ENCODE results near the gene SLC26A4. TPM values are rescaled to one million over a fixed set of nuclear protein-coding genes. Genes with fewer than 3 reads are reported as not detected.

The SLC26A4 gene
- total and polyA plus RNA-seq, 4 experiments from 2014 or later: not detected

DNA sequence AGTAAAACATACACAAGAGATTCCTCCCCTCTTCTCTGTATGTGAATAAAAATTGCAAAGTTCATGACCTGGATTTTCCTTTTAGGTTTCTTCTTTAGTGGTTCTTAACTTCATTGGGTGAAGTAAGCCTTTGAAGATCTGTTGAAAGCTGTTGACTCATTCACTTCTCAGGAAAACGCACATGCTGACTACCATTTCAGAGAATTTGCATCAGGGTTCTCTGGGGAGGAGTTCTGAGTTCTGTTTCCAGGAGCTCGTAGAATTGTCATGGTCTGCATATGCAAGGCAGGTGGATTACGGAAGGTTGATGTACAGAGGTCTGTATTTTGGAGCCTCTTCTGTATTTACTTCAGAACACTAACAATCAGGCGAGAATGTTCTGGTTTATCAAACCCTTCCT, 962 bp upstream of the SLC26A4 start:
- Histone ChIP-seq H3K27ac (ENCODE audit: low read depth, low read length) (no peak overlapping the region), H3K27me3 (ENCODE audit: insufficient read depth, low read length) (peaks cover 18% of the 10 kb centered on the region), H3K36me3 (ENCODE audit: insufficient read depth, low read length) (no peaks in the 10 kb centered on the region), H3K4me3 (ENCODE audit: low read length in 2 of 2) (no peak overlapping the region), H3K4me1 (ENCODE audit: insufficient read depth, low read length) (peaks cover 30% of the 10 kb centered on the region), H3K9me3 (ENCODE audit: control insufficient read depth in 1 of 2, low read length in 2 of 2) (no peaks in the 10 kb centered on the region)
- Mint-ChIP-seq H3K4me3 (peak overlapping the region; percentile 21 to 86 (median 81)), H3K27ac (no peak overlapping the region), H3K27me3 (peaks cover 23 to 39% of the 10 kb centered on the region in 2 donors), H3K36me3 (no peaks in the 10 kb centered on the region), H3K4me1 (peaks cover 10 to 26% (median 20%) of the 10 kb centered on the region in 4 donors), H3K9me3 (peaks cover 0 to 2% (median 0%) of the 10 kb centered on the region in 8 donors)
- DNase-seq: no peak
- CTCF ChIA-PET (ENCODE audit: partially characterized antibody): no interaction called here
- intact Hi-C loops (cut with micrococcal nuclease): no loop called here
- POLR2A ChIA-PET (ENCODE audit: partially characterized antibody): no interaction called here

- H3K4me3 Mint-ChIP-seq: peak overlapping the region; percentile 81 to 93 (median 86)
- Histone ChIP-seq H3K27ac (ENCODE audit: low read depth, low read length) (no peak overlapping the region), H3K4me1 (ENCODE audit: insufficient read depth, low read length) (peaks cover 30% of the 10 kb centered on the region), H3K36me3 (ENCODE audit: insufficient read depth, low read length) (no peaks in the 10 kb centered on the region), H3K27me3 (ENCODE audit: insufficient read depth, low read length) (peaks cover 18% of the 10 kb centered on the region), H3K9me3 (ENCODE audit: control insufficient read depth in 1 of 2, low read length in 2 of 2) (no peaks in the 10 kb centered on the region), H3K4me3 (ENCODE audit: low read length in 2 of 2) (peak overlapping the region; percentile 45 to 51)
- no peak overlapping the region for H3K27ac Mint-ChIP-seq
- H3K27me3 Mint-ChIP-seq: peaks cover 23 to 34% of the 10 kb centered on the region in 2 donors
- no peaks in the 10 kb centered on the region for H3K36me3 Mint-ChIP-seq
- ChIA-PET POLR2A (ENCODE audit: partially characterized antibody) (interaction anchor here (1.0 kb wide), 1 partner anchor 82 kb away, joined by 3 read pairs; the partner anchor contains the start of gene CBLL1), CTCF (ENCODE audit: partially characterized antibody) (no interaction called here)
- peak in 3 of 5 donors; percentile 14 to 30 (median 23) for DNase-seq
- intact Hi-C loops (cut with micrococcal nuclease): no loop called here
- H3K9me3 Mint-ChIP-seq: peaks cover 0 to 2% (median 0%) of the 10 kb centered on the region in 8 donors
- H3K4me1 Mint-ChIP-seq: peaks cover 10 to 26% (median 20%) of the 10 kb centered on the region in 4 donors
Measured at GRCh38 chr7:107661081-107661864, 645 bp downstream of the SLC26A4 start.

GRCh38 chr7:107661865-107662379, 1.3 kb downstream of the SLC26A4 start:
- ChIA-PET POLR2A (ENCODE audit: partially characterized antibody) (interaction anchor here (1.0 kb wide), 1 partner anchor 82 kb away, joined by 3 read pairs; the partner anchor contains the start of gene CBLL1), CTCF (ENCODE audit: partially characterized antibody) (no interaction called here)
- peaks cover 23 to 34% of the 10 kb centered on the region in 2 donors for H3K27me3 Mint-ChIP-seq

DNA sequence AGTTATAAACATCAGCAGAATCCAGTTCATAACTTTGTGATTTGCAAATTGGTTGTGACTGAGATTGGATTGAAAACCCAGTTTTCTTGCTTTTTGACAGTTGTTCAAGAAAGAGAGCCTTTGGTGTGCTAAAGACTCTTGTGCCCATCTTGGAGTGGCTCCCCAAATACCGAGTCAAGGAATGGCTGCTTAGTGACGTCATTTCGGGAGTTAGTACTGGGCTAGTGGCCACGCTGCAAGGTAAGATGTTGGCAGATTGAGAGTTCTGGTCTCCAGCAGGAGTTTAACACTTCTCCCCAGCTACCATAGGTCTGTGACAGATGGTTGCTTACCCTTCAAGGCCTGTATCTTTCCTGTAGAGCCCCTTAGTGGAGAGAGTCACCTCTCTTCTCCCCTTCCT, 2.6 kb downstream of the SLC26A4 start:
- Histone ChIP-seq H3K36me3 (ENCODE audit: insufficient read depth, low read length) (no peaks in the 10 kb centered on the region), H3K4me1 (ENCODE audit: insufficient read depth, low read length) (peaks cover 30% of the 10 kb centered on the region), H3K9me3 (ENCODE audit: control insufficient read depth in 1 of 2, low read length in 2 of 2) (no peaks in the 10 kb centered on the region), H3K27ac (ENCODE audit: low read depth, low read length) (no peak overlapping the region), H3K27me3 (ENCODE audit: insufficient read depth, low read length) (peaks cover 19% of the 10 kb centered on the region), H3K4me3 (ENCODE audit: low read length in 2 of 2) (no peak overlapping the region)
- ChIA-PET CTCF (ENCODE audit: partially characterized antibody) (no interaction called here), POLR2A (ENCODE audit: partially characterized antibody) (no interaction called here)
- Mint-ChIP-seq H3K4me1 (peaks cover 10 to 26% (median 20%) of the 10 kb centered on the region in 4 donors), H3K27ac (no peak overlapping the region), H3K27me3 (peaks cover 23 to 32% of the 10 kb centered on the region in 2 donors), H3K4me3 (peak overlapping the region in 1 of 8 donors; percentile 4), H3K9me3 (no peaks in the 10 kb centered on the region), H3K36me3 (no peaks in the 10 kb centered on the region)
- DNase-seq: no peak
- intact Hi-C loops (cut with micrococcal nuclease): no loop called here

More at GRCh38 chr7:107661865-107662379, 1.3 kb downstream of the SLC26A4 start:
- Histone ChIP-seq H3K4me3 (ENCODE audit: low read length in 2 of 2) (peak overlapping the region in 1 of 2 donors; percentile 51), H3K9me3 (ENCODE audit: control insufficient read depth in 1 of 2, low read length in 2 of 2) (no peaks in the 10 kb centered on the region), H3K27me3 (ENCODE audit: insufficient read depth, low read length) (peaks cover 18% of the 10 kb centered on the region), H3K27ac (ENCODE audit: low read depth, low read length) (no peak overlapping the region), H3K4me1 (ENCODE audit: insufficient read depth, low read length) (peaks cover 30% of the 10 kb centered on the region), H3K36me3 (ENCODE audit: insufficient read depth, low read length) (no peaks in the 10 kb centered on the region)
- no peak overlapping the region for H3K27ac Mint-ChIP-seq
- H3K4me1 Mint-ChIP-seq: peaks cover 10 to 26% (median 20%) of the 10 kb centered on the region in 4 donors
- peaks cover 0 to under 1% (median 0%) of the 10 kb centered on the region in 8 donors for H3K9me3 Mint-ChIP-seq
- no peak for DNase-seq
- H3K4me3 Mint-ChIP-seq: peak overlapping the region; percentile 59 to 93 (median 83)
- no peaks in the 10 kb centered on the region for H3K36me3 Mint-ChIP-seq
- intact Hi-C loops (cut with micrococcal nuclease): no loop called here

- Histone ChIP-seq H3K4me1 (ENCODE audit: insufficient read depth, low read length) (peaks cover 3% of the 10 kb centered on the region), H3K27me3 (ENCODE audit: insufficient read depth, low read length) (peaks cover 18% of the 10 kb centered on the region), H3K27ac (ENCODE audit: low read depth, low read length) (no peak overlapping the region), H3K4me3 (ENCODE audit: low read length in 2 of 2) (no peak overlapping the region), H3K9me3 (ENCODE audit: control insufficient read depth in 1 of 2, low read length in 2 of 2) (no peaks in the 10 kb centered on the region), H3K36me3 (ENCODE audit: insufficient read depth, low read length) (no peaks in the 10 kb centered on the region)
- no peak for DNase-seq
- ChIA-PET CTCF (ENCODE audit: partially characterized antibody) (no interaction called here), POLR2A (ENCODE audit: partially characterized antibody) (no interaction called here)
- Mint-ChIP-seq H3K4me3 (no peak overlapping the region), H3K9me3 (no peaks in the 10 kb centered on the region), H3K27me3 (peaks cover 9 to 20% of the 10 kb centered on the region in 2 donors), H3K36me3 (no peaks in the 10 kb centered on the region), H3K4me1 (peaks cover 1 to 7% (median 3%) of the 10 kb centered on the region in 4 donors), H3K27ac (no peak overlapping the region)
- intact Hi-C loops (cut with micrococcal nuclease): no loop called here
Measured at GRCh38 chr7:107666790-107667189, 6.2 kb downstream of the SLC26A4 start.

DNA sequence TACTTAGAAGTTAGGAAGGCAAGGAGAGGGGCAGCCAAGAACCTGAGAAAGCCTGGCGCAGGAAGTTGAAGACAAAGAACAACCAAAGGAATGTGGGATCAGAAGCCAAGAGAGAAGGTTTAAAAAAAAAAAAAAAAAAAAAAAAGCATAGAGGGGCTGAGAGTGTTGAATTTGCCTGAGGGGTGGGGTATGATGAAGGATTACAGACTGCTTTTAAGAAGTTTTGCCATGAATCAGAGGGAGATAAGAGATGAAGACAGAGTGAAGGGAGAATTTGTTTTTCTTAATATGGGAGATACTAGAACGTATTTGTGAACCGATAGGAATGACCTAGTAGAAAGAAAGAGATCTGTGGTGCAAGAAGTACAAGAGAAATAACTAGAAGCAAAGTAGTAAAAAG, 6.7 kb downstream of the SLC26A4 start:
- peaks cover 4 to 15% of the 10 kb centered on the region in 2 donors for H3K27me3 Mint-ChIP-seq

GRCh38 chr7:107668296-107668695, 7.7 kb downstream of the SLC26A4 start:
- intact Hi-C loops (cut with micrococcal nuclease): no loop called here
- Mint-ChIP-seq H3K36me3 (no peaks in the 10 kb centered on the region), H3K4me1 (no peaks in the 10 kb centered on the region)

More for the DNA sequence above, 6.7 kb downstream of the SLC26A4 start:
- intact Hi-C loops (cut with micrococcal nuclease): no loop called here
- CTCF ChIA-PET (ENCODE audit: partially characterized antibody): no interaction called here
- Histone ChIP-seq H3K27me3 (ENCODE audit: insufficient read depth, low read length) (peaks cover 12% of the 10 kb centered on the region), H3K4me1 (ENCODE audit: insufficient read depth, low read length) (no peaks in the 10 kb centered on the region), H3K36me3 (ENCODE audit: insufficient read depth, low read length) (no peaks in the 10 kb centered on the region), H3K27ac (ENCODE audit: low read depth, low read length) (no peak overlapping the region), H3K9me3 (ENCODE audit: control insufficient read depth in 1 of 2, low read length in 2 of 2) (no peaks in the 10 kb centered on the region), H3K4me3 (ENCODE audit: low read length in 2 of 2) (no peak overlapping the region)
- POLR2A ChIA-PET (ENCODE audit: partially characterized antibody): no interaction called here
- DNase-seq: no peak
- Mint-ChIP-seq H3K4me1 (peaks cover 0 to 2% (median under 1%) of the 10 kb centered on the region in 4 donors), H3K36me3 (no peaks in the 10 kb centered on the region), H3K4me3 (no peak overlapping the region), H3K9me3 (no peaks in the 10 kb centered on the region), H3K27ac (no peak overlapping the region)

More at GRCh38 chr7:107668296-107668695, 7.7 kb downstream of the SLC26A4 start:
- no peaks in the 10 kb centered on the region for H3K9me3 Mint-ChIP-seq
- no peaks in the 10 kb centered on the region for H3K9me3 ChIP-seq (ENCODE audit: control insufficient read depth in 1 of 2, low read length in 2 of 2)
- no peaks in the 10 kb centered on the region for H3K36me3 ChIP-seq (ENCODE audit: insufficient read depth, low read length)
- H3K4me3 Mint-ChIP-seq: no peak overlapping the region
- ChIA-PET CTCF (ENCODE audit: partially characterized antibody) (no interaction called here), POLR2A (ENCODE audit: partially characterized antibody) (no interaction called here)
- no peaks in the 10 kb centered on the region for H3K4me1 ChIP-seq (ENCODE audit: insufficient read depth, low read length)
- H3K27ac ChIP-seq (ENCODE audit: low read depth, low read length): no peak overlapping the region
- H3K4me3 ChIP-seq (ENCODE audit: low read length in 2 of 2): no peak overlapping the region
- no peak overlapping the region for H3K27ac Mint-ChIP-seq
- DNase-seq: no peak
- peaks cover 9% of the 10 kb centered on the region for H3K27me3 ChIP-seq (ENCODE audit: insufficient read depth, low read length)
- peaks cover 7 to 15% of the 10 kb centered on the region in 2 donors for H3K27me3 Mint-ChIP-seq

All from CD4-positive, alpha-beta memory T cell (primary cell).